H1 (cell line): ENCODE data around the gene AGBL4. TPM values are rescaled to one million over a fixed set of nuclear protein-coding genes. Genes with fewer than 3 reads are reported as not detected.

Experiments used
- BCL11A ChIP-seq, 2 experiments: IDR thresholded peaks; one replicate each; pipeline ENCODE4 v1.6.1; 2011; ENCODE audit warnings: low read depth in 2 of 2, low read length in 2 of 2, mild to moderate bottlenecking in 2 of 2
- CHD7 ChIP-seq: fragments of 300-600 bp; sonication (generic); IDR thresholded peaks from 2 replicates; pipeline ENCODE4 v1.7.1; 2012; ENCODE audit warnings: low read length, moderate library complexity, mild to moderate bottlenecking, inconsistent platforms; ENCODE audit not compliant: insufficient replicate concordance
- EZH2 ChIP-seq: fragments of 200-600 bp; sonication (generic); IDR thresholded peaks from 2 replicates; pipeline ENCODE4 v1.7.1; 2012; ENCODE audit warnings: low read depth, mild to moderate bottlenecking, moderate library complexity, low read length, inconsistent platforms; ENCODE audit not compliant: severe bottlenecking
- RAD21 ChIP-seq, 2 experiments: IDR thresholded peaks in 1 of 2; conservative IDR thresholded peaks in 1 of 2; 2 replicates each; pipeline ENCODE4 v1.6.1; 2011; ENCODE audit warnings: low read depth in 2 of 2, low read length in 2 of 2, improper control_type of control experiment in 1 of 2, inconsistent platforms in 1 of 2, mild to moderate bottlenecking in 1 of 2, moderate library complexity in 1 of 2
- polyA plus RNA-seq, 7 experiments: library from polyadenylated mRNA; depleted of rRNA in 3 of 7; stranded (reverse) in 5 of 7; unstranded in 2 of 7; fragments of >200 nt in 5 of 7; fragments of 200-250 nt in 2 of 7; gene quantifications; 1 replicate in 5 of 7; 2 replicates in 1 of 7; 4 replicates in 1 of 7; pipeline versions ENCODE4 v1.2.1 to v1.2.3, GENCODE V29; 2011 to 2013; ENCODE audit warnings: missing spikeins in 2 of 7, mixed read lengths in 2 of 7
- total RNA-seq: library from RNA; stranded (reverse); fragmentation: NEBNext Ultra II Directional; extraction: Animal tissue kit (Norgen Biotek cat#: 25700); gene quantifications from 2 replicates; pipeline ENCODE4 v1.2.1, GENCODE V29; 2021

Gene AGBL4
- total and polyA plus RNA-seq, 2 of the 8 experiments (the other 6 are each of a cell fraction or from before 2014, with no cell fraction given) = 0.41 to 0.45 TPM

DNA sequence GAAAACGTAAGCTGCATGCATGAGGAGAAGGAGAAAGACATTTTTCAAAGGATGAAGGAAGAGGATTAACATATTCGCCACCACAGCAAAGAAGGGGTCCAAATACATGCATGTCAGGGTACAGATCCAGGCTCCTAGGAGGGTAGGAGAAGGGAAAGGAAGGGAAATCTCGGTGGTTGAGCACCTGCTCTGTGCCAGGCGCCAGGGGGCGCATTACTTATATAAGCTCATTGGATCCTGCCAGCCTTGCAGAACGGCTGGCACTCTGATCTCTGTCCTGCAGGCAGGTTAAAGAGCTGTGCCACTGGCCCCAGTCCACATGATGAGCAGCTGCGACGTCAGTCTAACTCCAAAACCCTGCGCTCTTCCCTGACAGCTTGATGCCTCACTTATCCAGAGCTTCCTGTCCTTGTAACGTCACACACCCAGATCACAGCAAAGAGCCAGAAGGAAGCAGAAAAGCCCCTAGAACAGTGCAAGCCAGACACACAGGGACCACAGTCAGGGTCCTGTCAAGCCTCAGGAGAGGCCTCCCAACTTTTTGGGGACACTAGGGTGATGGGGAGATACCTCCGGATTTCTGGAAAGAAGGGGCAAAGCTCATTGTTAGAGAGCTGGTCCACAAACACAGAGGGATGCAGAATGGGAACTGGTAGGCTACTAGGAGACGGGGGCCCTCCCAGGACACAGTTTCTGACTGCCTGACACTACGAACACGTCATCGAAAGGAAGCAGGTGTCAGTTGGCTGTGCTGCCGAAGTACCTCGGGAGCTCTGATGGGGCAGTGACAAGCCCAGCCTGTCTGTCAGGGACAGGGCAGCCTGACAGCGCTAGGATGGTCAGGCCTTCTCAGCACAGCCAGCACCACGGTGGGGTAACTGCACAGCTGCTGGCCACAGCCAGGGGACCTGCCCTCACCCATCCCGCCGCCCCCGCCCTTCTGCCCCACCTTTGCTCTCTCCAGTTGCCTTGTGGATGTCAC is 1346.2 kb downstream of the AGBL4 start (continued):
- TF ChIP-seq BCL11A (IDR thresholded peaks at IDR 0.05; ENCODE audit: low read depth in 2 of 2, low read length in 2 of 2) (no peak), CHD7 (no peak), RAD21 (IDR thresholded peaks at IDR 0.05 in 1 of 2, conservative IDR thresholded peaks at IDR 0.05 in 1 of 2; ENCODE audit: low read depth in 2 of 2, low read length in 2 of 2) (peak; percentile 52 to 66), EZH2 (no peak)
- TF ChIP-seq, all 59 proteins: peak for 3
